ENCODE measurements around the gene CHD5.

CHD5 gene

GRCh38 chr1:6110326-6110725 is 69.8 kb downstream of the CHD5 start:
- DNase-seq: no peak

DNA sequence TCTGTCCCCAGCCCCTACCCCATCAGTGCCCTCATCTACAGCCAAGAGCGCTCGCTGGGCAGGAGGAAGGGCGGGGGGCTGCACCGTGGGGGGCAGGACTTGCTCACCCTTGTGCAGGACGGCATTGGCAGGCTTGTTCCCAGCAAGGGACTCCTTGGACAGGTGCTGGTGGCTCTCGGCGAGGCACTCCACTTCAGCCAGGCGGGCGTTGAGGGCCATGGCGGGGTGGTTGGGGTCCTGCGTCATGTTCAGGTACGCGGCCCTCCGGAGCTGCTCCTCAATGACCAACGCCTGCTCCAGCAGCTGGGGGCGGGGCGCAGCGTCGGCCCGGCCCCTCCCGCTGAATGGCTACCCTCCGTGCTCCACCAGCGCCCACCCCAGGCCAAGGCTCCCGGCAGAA is 70.4 kb downstream of the CHD5 start:
- no peak for DNase-seq

- peak in 3 of 5 donors; percentile 6 to 41 (median 23) for DNase-seq
Observed at GRCh38 chr1:6108937-6109614, 71.0 kb downstream of the CHD5 start.

DNA sequence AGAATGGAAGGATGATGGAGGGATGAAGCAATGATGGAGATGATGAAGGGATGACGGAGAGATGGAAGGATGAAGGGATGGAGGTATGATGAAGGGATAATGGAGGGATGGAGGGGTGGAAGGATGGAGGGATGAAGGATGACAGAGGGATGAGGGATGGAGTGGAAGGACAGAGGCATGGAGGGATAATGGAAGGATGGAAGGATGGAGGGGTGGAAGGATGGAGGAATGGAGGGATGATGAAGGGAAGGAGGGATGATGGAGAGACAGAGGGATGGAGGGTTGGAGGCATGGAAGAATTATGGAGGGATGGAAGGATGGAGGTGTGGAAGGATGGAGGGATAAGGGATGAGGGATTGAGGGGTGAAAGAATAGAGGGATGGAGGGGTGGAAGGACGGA is 71.6 kb downstream of the CHD5 start:
- DNase-seq: no peak

GRCh38 chr1:6107409-6108356 is 72.4 kb downstream of the CHD5 start:
- DNase-seq: no peak

DNA sequence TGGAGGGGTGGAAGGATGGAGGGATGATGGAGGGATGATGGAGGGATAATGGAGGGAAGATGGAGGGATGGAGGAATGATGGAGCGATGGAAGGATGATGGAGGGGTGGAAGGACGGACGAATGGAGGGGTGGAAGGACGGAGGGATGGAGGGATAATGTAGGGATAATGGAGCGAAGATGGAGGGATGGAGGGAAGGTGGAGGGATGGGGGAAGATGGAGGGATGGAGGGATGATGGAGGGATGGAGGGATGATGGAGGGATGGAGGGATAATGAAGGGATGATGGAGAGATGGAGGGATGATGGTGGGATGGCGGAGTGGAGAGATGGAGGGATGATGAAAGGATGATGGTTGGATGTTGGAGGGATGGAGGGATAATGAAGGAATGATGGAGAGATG is 73.1 kb downstream of the CHD5 start:
- DNase-seq: no peak

DNA sequence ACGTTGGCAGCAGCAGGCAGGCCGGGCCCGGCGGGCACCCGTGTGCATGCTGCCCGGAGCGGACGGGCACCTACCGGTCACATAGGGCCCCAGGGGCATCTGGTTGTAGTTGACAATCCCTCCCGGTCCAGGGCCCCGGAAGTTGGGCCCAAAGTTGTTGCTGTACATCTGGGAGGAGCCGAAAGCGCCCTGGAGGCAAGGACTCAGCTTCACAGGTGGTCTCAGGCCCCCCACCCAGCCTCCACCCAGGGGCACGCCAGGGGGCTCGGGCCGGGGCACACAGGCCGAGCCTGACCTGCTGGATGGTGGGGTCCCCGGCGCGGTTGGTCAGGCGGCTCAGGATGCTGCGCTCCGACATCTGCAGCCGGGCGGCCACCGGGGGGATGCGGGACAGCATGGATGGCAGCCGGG is 73.8 kb downstream of the CHD5 start:
- DNase-seq: peak in 1 of 5 donors; percentile 5

- no peak for DNase-seq
Observed at GRCh38 chr1:6105763-6106162, 74.4 kb downstream of the CHD5 start.

- no peak for DNase-seq
Observed at GRCh38 chr1:6105218-6105679, 74.9 kb downstream of the CHD5 start.

GRCh38 chr1:6104631-6105030 is 75.5 kb downstream of the CHD5 start:
- no peak for DNase-seq

DNA sequence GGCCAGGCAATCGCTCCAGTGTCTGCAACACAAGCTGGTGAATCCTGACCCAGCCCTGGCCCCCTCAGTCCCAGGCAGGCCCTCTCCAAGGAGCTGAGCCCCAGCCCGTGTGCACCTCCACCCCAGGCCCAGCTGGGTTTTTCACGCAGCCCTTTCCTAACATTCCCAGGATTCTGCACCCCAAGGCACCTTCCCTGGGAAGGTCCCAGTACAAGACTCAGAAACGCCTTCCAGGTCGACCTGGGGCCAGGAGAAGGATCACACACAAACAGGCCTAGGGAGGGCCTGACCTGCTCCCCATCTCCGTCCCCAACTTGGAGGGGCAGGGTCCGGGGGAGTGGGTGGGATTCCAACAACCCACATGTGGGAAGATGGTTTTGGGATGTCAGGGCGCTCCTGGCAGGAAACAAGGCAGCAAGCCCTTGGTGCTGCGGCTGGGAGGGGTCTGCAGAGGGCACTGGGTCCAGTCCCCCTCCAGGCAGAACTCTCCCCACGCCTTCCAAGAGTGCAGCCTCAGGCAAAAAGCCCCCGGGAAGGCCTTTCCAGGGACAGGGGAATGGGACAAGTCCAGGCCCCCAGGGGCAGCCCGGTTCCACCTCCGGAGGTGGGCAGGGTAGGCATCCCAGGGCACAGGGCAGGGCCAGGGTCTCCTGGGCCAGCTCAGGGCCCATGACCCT is 76.1 kb downstream of the CHD5 start:
- no peak for DNase-seq

- no peak for DNase-seq
Observed at GRCh38 chr1:6103111-6103853, 76.8 kb downstream of the CHD5 start.

- no peak for DNase-seq
Observed at GRCh38 chr1:6102532-6102845, 77.6 kb downstream of the CHD5 start.

GRCh38 chr1:6101826-6102531 is 78.1 kb downstream of the CHD5 start:
- DNase-seq: no peak

GRCh38 chr1:6100861-6101783 is 79.0 kb downstream of the CHD5 start:
- DNase-seq: no peak

DNA sequence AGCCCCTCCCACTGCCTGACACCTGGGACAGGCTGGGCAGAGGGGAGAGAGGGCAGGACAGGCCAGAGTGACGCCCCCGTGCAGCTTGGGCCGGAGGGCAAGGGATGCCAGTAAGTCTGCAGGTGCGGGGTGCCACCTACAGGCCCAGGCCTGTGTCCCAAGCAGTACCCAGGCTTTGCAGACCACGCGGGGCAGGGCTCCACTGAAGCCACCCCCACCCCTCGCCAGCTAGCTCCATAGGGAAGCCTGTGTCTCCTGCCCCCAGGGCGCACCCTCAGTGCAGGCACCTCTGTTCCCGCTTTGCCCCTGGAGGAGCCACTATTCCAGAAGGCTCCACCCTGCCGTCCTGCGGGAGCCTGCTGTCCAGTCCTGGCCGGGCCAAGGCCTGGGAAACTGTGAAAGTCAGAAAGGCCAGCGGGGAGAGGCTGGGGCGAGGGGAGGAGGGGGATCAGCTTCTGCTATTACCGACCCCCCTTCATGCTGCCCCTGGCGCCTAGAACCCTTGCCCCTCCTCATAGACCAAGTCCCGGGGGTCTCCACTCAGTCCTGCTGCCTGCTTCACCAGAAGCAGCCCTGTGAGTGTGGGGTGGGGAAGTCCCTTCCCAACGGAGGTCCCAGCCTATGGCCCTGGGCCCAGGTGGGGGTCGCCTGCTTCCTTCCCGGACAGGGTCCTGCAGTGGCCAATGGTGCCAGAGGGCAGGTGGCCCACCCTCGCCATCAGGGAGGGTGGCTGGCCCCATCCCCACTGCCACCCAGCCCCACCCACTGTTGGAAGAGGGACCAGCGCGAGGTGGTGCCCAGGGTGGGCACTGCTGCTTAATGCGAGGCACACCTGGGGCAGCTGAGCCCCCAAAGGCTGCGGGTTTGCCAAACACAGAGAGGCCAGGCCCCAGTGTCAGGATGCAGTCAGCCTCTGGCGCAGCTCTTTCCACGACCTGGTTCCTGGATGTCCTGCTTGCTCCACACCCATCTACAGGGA is 80.0 kb downstream of the CHD5 start:
- peak in 1 of 5 donors; percentile 9 for DNase-seq

DNA sequence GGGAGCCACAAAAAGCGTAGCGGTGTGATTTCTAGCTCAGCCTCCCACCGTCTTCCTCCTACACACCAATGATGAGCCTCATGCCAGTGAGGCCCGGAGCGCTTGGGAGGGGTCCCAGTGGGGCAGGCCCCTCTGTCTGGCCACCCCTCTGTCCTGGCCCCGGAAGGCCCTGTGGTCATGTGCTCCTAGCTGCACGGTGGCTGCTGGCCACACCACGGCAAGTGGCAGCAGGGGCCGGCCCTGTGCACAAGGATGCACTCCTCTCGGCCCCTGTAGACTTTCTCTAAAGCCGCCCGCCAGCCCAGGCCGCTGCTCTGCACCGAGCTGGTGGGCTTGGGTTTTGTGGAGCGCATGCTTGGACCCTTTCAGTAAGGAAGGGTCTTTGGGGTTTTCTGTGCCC is 80.8 kb downstream of the CHD5 start:
- no peak for DNase-seq

DNA sequence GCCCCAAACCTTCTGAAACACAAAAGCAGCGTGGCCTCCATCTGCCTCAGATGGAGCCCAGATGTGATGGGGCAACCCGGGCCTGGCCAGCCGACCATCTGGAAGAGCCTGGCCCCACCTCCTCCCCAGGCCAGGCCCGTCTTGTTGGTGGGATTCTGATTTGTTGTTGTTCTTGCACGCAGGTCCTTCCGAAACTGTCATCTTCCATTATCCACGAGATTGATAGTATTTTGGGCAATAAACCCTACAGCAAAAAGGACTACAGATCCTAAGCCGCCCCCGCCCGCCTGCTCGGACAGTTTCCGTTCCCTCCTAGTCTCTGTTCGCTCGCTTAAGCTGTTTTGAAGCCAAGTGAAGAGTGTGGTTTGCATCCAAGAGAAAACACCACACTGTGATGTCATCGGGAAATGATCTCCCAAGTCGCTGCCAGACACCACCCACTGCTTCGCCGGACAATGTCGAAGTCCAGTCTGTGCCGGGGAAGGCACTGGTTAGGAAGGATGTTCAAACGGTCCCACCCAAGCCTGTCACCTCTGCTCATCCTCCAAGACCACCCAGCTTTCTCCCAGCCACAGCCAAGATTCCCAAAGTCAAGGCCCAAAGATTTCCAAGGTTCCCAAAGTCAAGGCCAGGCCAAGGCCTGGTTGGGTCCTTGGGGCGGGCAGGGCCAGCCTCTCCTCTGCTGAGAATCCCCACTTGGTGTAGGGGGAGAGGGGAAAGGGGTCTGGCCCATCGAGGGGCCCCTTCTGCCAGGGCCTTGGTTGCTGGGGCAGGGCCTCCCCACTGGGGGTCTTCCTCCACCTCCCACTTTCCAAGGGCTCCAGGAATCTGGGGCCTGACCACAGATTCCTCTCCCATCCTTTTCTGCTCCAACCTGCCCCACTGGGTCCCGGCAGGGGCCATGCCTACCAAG is 81.6 kb downstream of the CHD5 start:
- DNase-seq: no peak

DNA sequence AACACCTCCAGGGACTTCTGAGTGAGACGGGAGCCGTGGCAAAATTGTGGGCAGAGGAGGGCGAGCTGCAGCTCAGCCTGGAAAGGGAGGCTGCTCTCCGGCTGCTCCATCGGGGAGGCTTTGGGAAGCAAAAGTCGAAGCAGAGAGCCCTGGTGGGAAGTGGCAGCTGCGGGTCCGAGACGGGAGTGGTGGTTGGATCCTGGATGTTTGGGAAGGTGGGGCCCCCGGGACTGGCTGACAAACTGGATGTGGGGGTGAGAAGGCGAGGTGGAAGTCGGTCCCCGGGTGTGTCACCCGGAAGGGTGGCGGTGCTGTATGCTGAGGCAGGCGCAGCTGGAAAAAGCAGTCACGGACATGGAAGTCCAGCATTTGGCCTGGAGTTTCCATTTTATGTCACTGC is 82.3 kb downstream of the CHD5 start:
- DNase-seq: no peak

Measured in T-helper 1 cell (primary cell).